SK-N-SH (cell line): Measurements from ENCODE around the gene RPS6KC1. TPM values are rescaled to one million over a fixed set of nuclear protein-coding genes. Genes with fewer than 3 reads are reported as not detected.

Experiments used
- CTCF ChIA-PET: fragments of 300-600, 350-600 bp; formaldehyde crosslinking; extraction: SDS; loops from one replicate; lab custom pipeline; 2021; lab: Yijun Ruan, JAX
- POLR2A ChIA-PET: fragments of 350-600 bp; sonication (Branson Sonifier 250); formaldehyde crosslinking; extraction: SDS; loops from one replicate; lab custom pipeline; 2020; ENCODE audit warnings: antibody characterized with exemption, inconsistent platforms; lab: Yijun Ruan, JAX
- DNase-seq: peaks from one replicate; pipeline ENCODE4 v3.0.0; 2012
- H2AFZ ChIP-seq: fragments of 200-600 bp; sonication (generic); 2 replicates; pipeline ENCODE4 v1.8.1; 2016; ENCODE audit warnings: antibody characterized with exemption, mild to moderate bottlenecking, low read depth
- H3F3A ChIP-seq: fragments of 200-600 bp; sonication (generic); replicated peaks from 2 replicates; pipeline ENCODE3; 2016; ENCODE audit warnings: antibody characterized with exemption, mild to moderate bottlenecking; ENCODE audit not compliant: insufficient read depth
- H3K27ac ChIP-seq, 2 experiments: fragments of 200-500 bp in 1 of 2; fragments of 200-600 bp in 1 of 2; sonication (Bioruptor generic) in 1 of 2; sonication (generic), shearing (Covaris generic) in 1 of 2; 2 replicates each; pipeline versions ENCODE4 v1.5.1 to v1.6.1; 2014 to 2016; ENCODE audit warnings: low read depth in 2 of 2, inconsistent platforms in 1 of 2, low read length in 1 of 2, mild to moderate bottlenecking in 1 of 2, mixed read lengths in 1 of 2
- H3K27me3 ChIP-seq: fragments of 200-600 bp; sonication (generic), shearing (Covaris generic); 2 replicates; pipeline ENCODE4 v1.6.1; 2016; ENCODE audit warnings: mixed run types; ENCODE audit not compliant: insufficient read depth
- H3K36me3 ChIP-seq, 2 experiments: fragments of 200-500 bp in 1 of 2; fragments of 200-600 bp in 1 of 2; sonication (Bioruptor generic) in 1 of 2; sonication (generic) in 1 of 2; replicated peaks in 1 of 2; 2 replicates each; pipeline versions ENCODE3 to v1.5.1; 2014 to 2016; ENCODE audit warnings: low read length in 1 of 2, mild to moderate bottlenecking in 1 of 2; ENCODE audit not compliant: insufficient read depth in 2 of 2, control insufficient read depth in 1 of 2
- H3K4me1 ChIP-seq, 2 experiments: fragments of 200-500 bp in 1 of 2; fragments of 200-600 bp in 1 of 2; sonication (Bioruptor generic) in 1 of 2; sonication (generic), shearing (Covaris generic) in 1 of 2; 2 replicates each; pipeline versions ENCODE4 v1.5.1 to v1.6.1; 2014 to 2016; ENCODE audit warnings: low read depth in 1 of 2, low read length in 1 of 2, mixed run types in 1 of 2; ENCODE audit not compliant: insufficient read depth in 2 of 2, control insufficient read depth in 1 of 2
- H3K4me2 ChIP-seq: fragments of 200-600 bp; sonication (generic), shearing (Covaris generic); 2 replicates; pipeline ENCODE4 v1.6.1; 2017; ENCODE audit warnings: mixed run types
- H3K4me3 ChIP-seq, 2 experiments: fragments of 200-500 bp in 1 of 2; fragments of 200-600 bp in 1 of 2; sonication (Bioruptor generic) in 1 of 2; sonication (generic), shearing (Covaris generic) in 1 of 2; 2 replicates each; pipeline versions ENCODE4 v1.5.1 to v1.8.1; 2014 to 2016; ENCODE audit warnings: low read depth in 2 of 2, inconsistent platforms in 1 of 2, low read length in 1 of 2, mild to moderate bottlenecking in 1 of 2, mixed read lengths in 1 of 2, moderate library complexity in 1 of 2
- H3K79me2 ChIP-seq: fragments of 200-600 bp; sonication (generic); 2 replicates; pipeline ENCODE4 v1.8.1; 2017; ENCODE audit warnings: mild to moderate bottlenecking; ENCODE audit not compliant: insufficient read depth
- H3K9ac ChIP-seq: fragments of 200-600 bp; sonication (generic); 2 replicates; pipeline ENCODE4 v1.6.1; 2017; ENCODE audit warnings: mixed run types
- H3K9me2 ChIP-seq: fragments of 200-600 bp; sonication (generic); 2 replicates; pipeline ENCODE4 v1.6.1; 2017; ENCODE audit warnings: mixed run types
- H3K9me3 ChIP-seq: fragments of 200-600 bp; sonication (generic); 2 replicates; pipeline ENCODE4 v1.6.1; 2017; ENCODE audit warnings: mixed run types, mild to moderate bottlenecking, moderate library complexity
- H4K20me1 ChIP-seq: fragments of 200-600 bp; sonication (generic); 2 replicates; pipeline ENCODE4 v1.6.1; 2017; ENCODE audit warnings: mild to moderate bottlenecking, mixed run types; ENCODE audit not compliant: insufficient read depth
- CHD2 ChIP-seq: fragments of 150-350 bp; IDR thresholded peaks from 2 replicates; pipeline ENCODE4 v1.6.1; 2018; ENCODE audit warnings: low read length; ENCODE audit not compliant: partially characterized antibody
- CTCF ChIP-seq: fragments of 200-600 bp; sonication (generic); IDR thresholded peaks from 2 replicates; pipeline ENCODE4 v1.6.1; 2017; ENCODE audit warnings: antibody characterized with exemption, mild to moderate bottlenecking, moderate library complexity
- EP300 ChIP-seq, 2 experiments: IDR thresholded peaks; 2 replicates each; pipeline versions ENCODE4 v1.4.0 to v1.6.1; 2012; ENCODE audit warnings: borderline replicate concordance in 1 of 2, low read depth in 1 of 2, low read length in 1 of 2
- EZH2phosphoT487 ChIP-seq: fragments of 200-600 bp; sonication (generic); IDR thresholded peaks from 2 replicates; pipeline ENCODE4 v1.6.1; 2017; ENCODE audit warnings: low read depth, mixed run types, mild to moderate bottlenecking, antibody characterized with exemption, moderate library complexity, borderline replicate concordance
- FOSL2 ChIP-seq: IDR thresholded peaks from 2 replicates; pipeline ENCODE4 v1.4.0; 2012; ENCODE audit warnings: low read depth, mild to moderate bottlenecking, moderate library complexity, borderline replicate concordance
- GATA2 ChIP-seq: sonication (generic); formaldehyde crosslinking; IDR thresholded peaks from 2 replicates; pipeline ENCODE4 v1.5.0; 2020; ENCODE audit warnings: mild to moderate bottlenecking, missing genetic modification reagents
- MAX ChIP-seq: IDR thresholded peaks from 2 replicates; pipeline ENCODE4 v1.4.0; 2012; ENCODE audit warnings: low read depth
- MXI1 ChIP-seq: IDR thresholded peaks from 2 replicates; pipeline ENCODE4 v1.6.1; 2012; ENCODE audit warnings: mild to moderate bottlenecking, low read depth, low read length, improper control_type of control experiment
- NFIC ChIP-seq: IDR thresholded peaks from 2 replicates; pipeline ENCODE4 v1.4.0; 2012; ENCODE audit warnings: borderline replicate concordance
- RAD21 ChIP-seq: IDR thresholded peaks from 2 replicates; pipeline ENCODE4 v1.6.1; 2012; ENCODE audit warnings: mild to moderate bottlenecking, low read length
- REST ChIP-seq: IDR thresholded peaks from 2 replicates; pipeline ENCODE4 v1.6.1; 2012; ENCODE audit warnings: mild to moderate bottlenecking, low read depth, low read length, moderate library complexity
- SMC3 ChIP-seq: IDR thresholded peaks from 2 replicates; pipeline ENCODE4 v1.6.1; 2012; ENCODE audit warnings: low read depth, low read length, improper control_type of control experiment
- USF1 ChIP-seq: IDR thresholded peaks from 2 replicates; pipeline ENCODE4 v1.4.0; 2012; ENCODE audit warnings: low read depth, borderline replicate concordance
- ZBTB33 ChIP-seq: IDR thresholded peaks from 2 replicates; pipeline ENCODE4 v1.4.0; 2012; ENCODE audit warnings: low read depth, borderline replicate concordance
- WGBS: methylation state at CpG from one replicate; pipeline ENCODE4 v1.1.6; 2017; ENCODE audit warnings: low lambda C conversion rate; 5-methylcytosine and 5-hydroxymethylcytosine counted together
- polyA plus RNA-seq, 3 experiments: library from polyadenylated mRNA; depleted of rRNA; stranded (reverse); fragments of >200 nt; gene quantifications; 2 replicates each; pipeline ENCODE4 v1.2.3, GENCODE V29; 2012

RPS6KC1 gene
- polyA plus RNA-seq, 1 of the 3 experiments (the other 2 are of a cell fraction) = 7.8 TPM

GRCh38 chr1:213123536-213123935 lies 72.5 kb downstream of the RPS6KC1 start (continued):
- TF ChIP-seq ZBTB33 (no peak), FOSL2 (peak; percentile 87), SMC3 (no peak), RAD21 (no peak)

- TF ChIP-seq EZH2phosphoT487 (no peak), REST (no peak), MAX (no peak), ZBTB33 (no peak), GATA2 (CRISPR knock-in tag) (no peak), EP300 (IDR thresholded peaks at IDR 0.05; ENCODE audit: borderline replicate concordance in 1 of 2, low read depth in 1 of 2, low read length in 1 of 2) (no peak), USF1 (no peak), RAD21 (no peak), CTCF (no peak), NFIC (no peak), MXI1 (no peak), CHD2 (no peak)
- Histone ChIP-seq H3K9me3 (no peaks in the 10 kb centered on the region), H3K4me1 (peaks cover 4 to 16% of the 10 kb centered on the region in 2 experiments; a peak in 3 of 4 replicates), H3K27ac (no peak overlapping the region), H3K27me3 (no peaks in the 10 kb centered on the region), H4K20me1 (peaks cover 4% of the 10 kb centered on the region), H3K9me2 (no peaks in the 10 kb centered on the region), H3K9ac (no peak overlapping the region), H3F3A (peaks cover 18% of the 10 kb centered on the region), H3K36me3 (peaks cover 13% of the 10 kb centered on the region in 2 experiments), H3K4me3 (no peak overlapping the region), H2AFZ (no peak overlapping the region), H3K4me2 (no peak overlapping the region), H3K79me2 (peaks cover 28% of the 10 kb centered on the region)
- WGBS = 94% methylated on average over 5 of the region's 5 CpGs
- ChIA-PET POLR2A (no interaction called here), CTCF (interaction anchor here (1.3 to 4.1 kb wide), 5 partner anchors 10 to 1204 kb away, joined by 5 to 31 read pairs (median 5); no protein-coding TSS in a partner anchor)
- DNase-seq = no peak
Measured at GRCh38 chr1:213124590-213124989, 73.5 kb downstream of the RPS6KC1 start.
